Dermis blood vessel endothelial cell (primary cell): ENCODE results near the gene TMED6. TPM values are rescaled to one million over a fixed set of nuclear protein-coding genes. Genes with fewer than 3 reads are reported as not detected.
"Not testable (repeated sequence)": the region's sequence is repeated elsewhere in the genome, so short reads cannot be mapped to it uniquely, and the experiment has no call there.

Experiments used
- DNase-seq: peaks from one replicate; pipeline ENCODE4 v3.0.0; 2010
- total RNA-seq: library from RNA; depleted of rRNA; stranded (reverse); fragments of >200 nt; gene quantifications from 2 replicates; pipeline ENCODE4 v1.2.3, GENCODE V29; 2014

TMED6 gene
- total RNA-seq, 1 donor from 2014 or later, result 0.17 TPM

DNA sequence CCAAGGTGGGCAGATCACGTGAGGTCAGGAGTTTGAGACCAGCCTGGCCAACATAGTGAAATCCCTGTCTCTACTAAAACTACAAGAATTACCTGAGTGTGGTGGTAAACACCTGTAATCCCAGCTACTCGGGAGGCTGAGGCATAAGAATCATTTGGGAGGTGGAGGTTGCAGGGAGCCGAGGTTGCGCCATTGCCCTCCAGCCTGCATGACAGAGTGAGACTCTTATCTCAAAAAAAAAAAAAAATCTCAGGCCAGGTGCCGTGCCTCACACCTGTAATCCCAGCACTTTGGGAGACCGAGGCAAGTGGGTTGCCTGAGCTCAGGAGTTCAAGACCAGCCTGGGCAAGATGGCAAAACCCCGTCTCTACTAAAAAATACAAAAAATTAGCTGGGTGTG is 54.8 kb downstream of the TMED6 start:
- not testable (repeated sequence) for DNase-seq

DNA sequence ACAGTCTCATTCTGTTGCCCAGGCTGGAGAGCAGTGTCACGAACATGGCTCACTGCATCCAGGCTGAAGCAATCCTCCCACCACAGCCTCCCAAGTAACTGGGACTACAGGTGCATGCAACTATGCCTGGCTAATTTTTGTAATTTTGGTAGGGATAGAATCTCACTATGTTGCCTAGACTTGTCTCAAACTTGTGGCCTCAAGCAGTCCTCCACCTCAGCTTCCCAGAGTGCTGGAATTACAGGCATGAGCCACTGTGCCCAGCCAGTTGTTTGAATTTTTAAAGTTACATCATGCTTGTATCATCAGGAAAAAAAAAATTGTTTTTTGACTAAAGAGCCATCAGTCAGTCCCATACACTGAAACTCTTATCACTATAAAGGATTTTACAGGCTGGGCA is 57.5 kb downstream of the TMED6 start:
- DNase-seq, result no peak

DNA sequence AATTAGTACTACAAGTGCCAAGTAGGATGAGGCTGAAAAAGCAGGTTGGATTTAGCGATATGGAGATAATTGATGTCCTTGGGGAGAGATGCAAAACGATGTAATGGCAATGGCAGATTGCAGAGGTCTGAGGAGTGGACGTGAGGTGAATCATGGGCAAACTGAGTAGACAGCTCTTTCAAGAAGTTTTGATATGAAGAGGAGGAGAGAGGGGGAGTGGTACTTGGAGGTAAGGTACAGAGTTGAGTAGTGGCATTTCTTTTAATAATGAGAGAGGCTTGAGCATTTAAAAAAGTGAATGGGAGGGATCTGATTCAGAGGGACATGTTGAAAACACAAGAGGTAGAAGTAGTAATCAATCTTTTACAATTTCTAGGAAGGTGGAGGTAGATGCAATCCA is 58.2 kb downstream of the TMED6 start:
- no peak for DNase-seq

Other genes starting within 250 kb of the TMED6 start
- 3.6 and 4.5 TPM in 2 replicates for gene HAS3, start 246.1 kb downstream of the TMED6 start, total RNA-seq
- 89.9 and 160 TPM in 2 replicates for gene CHTF8, start 219.2 kb downstream of the TMED6 start, total RNA-seq
- 14.1 and 26.7 TPM in 2 replicates for gene UTP4, start 219.1 kb downstream of the TMED6 start, total RNA-seq
- gene SNTB2, start 164.6 kb downstream of the TMED6 start, total RNA-seq, result 91.0 and 185 TPM in 2 replicates
- gene VPS4A, start 40.4 kb downstream of the TMED6 start, total RNA-seq, result 35.4 and 38.3 TPM in 2 replicates
- gene PDF, start 21.2 kb downstream of the TMED6 start, total RNA-seq, result 15.1 and 19.3 TPM in 2 replicates
- 37.4 and 43.1 TPM in 2 replicates for gene COG8, start 12.2 kb downstream of the TMED6 start, total RNA-seq
- gene NIP7, start 12.0 kb downstream of the TMED6 start, total RNA-seq, result 25.6 and 27.4 TPM in 2 replicates
- gene TERF2, start 34.2 kb upstream of the TMED6 start, total RNA-seq, result 12.2 and 14.5 TPM in 2 replicates
- gene CYB5B, start 72.8 kb upstream of the TMED6 start, total RNA-seq, result 77.8 and 182 TPM in 2 replicates
- 30.5 and 46.1 TPM in 2 replicates for gene NFAT5, start 214.2 kb upstream of the TMED6 start, total RNA-seq